NCI-H510A (cell line): ENCODE measurements around the gene LRRK1.

Experiments
- DNase-seq: peaks from one replicate; lab custom pipeline; 2025; lab: John Stamatoyannopoulos, UW

Gene LRRK1

DNA sequence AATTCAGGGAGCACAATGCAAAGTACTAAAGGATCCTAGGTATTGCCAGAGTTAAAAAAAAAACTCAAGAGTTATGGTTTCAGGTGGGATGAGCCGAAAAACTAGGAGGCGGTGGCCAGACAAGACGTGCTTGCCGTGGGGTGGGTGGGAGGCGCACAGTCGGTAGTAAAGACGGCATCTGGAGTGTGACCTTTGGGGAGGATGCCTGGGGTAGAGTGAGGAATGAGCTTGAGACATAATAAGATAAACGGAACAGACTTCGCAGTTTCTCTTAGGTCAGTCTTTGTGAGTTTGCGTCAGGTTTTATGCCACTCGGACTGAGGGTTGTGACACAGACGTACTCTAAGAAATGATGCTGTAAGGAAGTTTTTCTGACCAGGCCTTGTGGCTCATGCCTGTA, 139.6 kb downstream of the LRRK1 start:
- DNase-seq = no peak

DNA sequence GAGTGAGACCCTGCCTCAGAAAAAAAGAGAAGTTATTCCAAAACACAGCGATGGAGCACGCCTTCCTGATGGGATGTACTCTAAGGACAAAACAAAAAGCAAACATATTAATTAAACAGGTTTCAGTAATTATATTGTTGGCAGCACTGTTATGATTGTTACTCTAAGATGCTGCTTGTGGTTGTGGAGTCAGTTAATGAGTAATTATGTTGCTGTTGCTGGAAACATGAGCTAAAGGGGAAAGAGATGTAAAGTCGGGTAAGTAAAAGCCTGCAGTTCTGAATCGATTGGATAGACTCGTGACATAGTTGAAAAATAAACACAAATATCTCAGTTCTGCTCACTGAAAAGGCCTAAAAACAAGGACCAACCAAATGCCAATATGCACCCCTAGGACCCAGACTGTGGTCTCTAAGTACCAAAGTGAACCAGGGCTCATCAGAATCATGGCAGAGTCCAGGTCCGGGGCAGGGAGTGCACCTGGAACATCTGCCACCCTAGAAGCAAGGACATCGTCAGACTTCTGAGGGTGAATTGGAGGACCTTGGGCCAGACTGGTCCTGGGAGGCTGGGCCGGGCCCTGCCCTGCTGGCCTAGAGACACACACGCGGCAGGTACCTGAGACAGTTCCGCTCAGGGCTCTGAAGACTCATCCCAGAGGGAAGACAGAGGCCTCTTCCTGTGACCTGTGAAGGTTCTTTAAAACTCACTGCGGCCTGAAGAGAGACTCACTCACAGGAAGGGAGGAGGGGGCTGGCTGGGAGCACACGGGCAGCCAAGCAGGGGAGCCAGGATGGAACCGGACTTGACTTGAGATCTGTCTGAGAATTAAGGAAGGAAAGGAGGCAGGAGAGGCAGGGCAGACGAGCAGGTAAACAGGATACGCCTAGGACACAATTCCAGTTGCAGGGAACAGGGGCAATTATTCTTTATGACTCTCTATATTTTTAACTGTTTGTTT, 140.5 kb downstream of the LRRK1 start:
- no peak for DNase-seq

DNA sequence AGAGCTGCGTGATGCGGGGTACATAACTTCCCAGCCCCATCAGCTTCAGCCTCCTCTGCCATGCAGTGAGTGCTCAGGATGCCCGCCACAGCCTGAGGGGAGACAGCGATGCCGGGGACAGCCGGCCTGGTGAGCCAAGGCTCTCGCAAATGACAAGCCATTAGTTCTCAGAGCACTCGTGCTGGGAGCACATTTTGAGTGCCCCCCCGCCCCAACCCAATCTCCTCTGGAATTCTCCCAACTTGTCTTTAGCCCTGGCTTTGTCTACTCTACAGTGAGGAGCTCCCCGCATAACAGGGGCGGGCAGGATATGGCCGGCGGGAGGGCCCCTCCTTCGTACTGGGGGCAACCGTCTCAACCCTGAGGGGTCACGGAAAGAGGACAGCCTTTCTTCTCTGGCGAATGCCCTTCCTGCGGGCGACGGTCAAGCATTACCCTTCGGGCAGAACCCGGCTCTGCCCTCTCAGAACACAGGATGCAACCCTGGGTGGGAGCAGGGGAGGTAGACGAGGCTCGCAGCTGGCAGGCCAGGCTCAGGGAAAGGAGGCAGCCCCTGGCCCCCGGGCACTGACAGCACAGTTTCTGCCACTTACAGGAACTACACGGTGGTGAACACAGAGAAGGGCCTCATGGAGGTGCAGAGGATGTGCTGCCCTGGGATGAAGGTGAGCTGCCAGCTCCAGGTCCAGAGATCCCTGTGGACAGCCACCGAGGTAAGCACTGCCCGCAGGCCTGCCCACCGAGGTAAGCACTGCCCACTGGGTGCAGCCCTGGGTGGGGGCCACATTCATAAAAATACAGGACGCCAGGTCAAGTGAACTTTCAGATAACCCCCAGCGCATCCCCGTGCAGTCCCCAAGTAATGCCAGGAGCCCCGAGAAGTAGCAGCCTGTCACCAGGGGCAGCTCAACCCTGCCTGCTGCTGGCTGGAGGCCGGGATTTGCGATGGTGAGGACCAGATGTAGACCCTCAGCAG, 141.7 kb downstream of the LRRK1 start:
- DNase-seq = no peak

DNA sequence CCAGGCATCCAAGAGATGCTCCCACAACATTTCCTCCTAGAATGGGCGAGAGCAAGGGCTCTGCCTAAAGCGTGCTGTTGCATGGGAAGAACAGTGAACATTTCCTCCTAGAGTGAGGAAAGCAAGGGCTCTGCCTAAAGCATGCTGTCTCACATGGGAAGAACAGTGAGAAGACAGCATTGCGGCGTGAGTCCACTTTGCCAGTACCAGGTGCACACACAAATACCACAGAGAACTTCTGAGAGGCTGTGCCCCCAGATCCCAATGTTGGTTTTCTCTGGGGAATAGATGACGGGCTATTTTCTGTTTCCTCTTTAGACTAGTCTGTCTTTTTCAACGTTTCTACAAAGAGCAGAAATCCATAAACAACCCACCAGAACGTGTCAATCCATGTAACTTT, 142.9 kb downstream of the LRRK1 start:
- DNase-seq = no peak

DNA sequence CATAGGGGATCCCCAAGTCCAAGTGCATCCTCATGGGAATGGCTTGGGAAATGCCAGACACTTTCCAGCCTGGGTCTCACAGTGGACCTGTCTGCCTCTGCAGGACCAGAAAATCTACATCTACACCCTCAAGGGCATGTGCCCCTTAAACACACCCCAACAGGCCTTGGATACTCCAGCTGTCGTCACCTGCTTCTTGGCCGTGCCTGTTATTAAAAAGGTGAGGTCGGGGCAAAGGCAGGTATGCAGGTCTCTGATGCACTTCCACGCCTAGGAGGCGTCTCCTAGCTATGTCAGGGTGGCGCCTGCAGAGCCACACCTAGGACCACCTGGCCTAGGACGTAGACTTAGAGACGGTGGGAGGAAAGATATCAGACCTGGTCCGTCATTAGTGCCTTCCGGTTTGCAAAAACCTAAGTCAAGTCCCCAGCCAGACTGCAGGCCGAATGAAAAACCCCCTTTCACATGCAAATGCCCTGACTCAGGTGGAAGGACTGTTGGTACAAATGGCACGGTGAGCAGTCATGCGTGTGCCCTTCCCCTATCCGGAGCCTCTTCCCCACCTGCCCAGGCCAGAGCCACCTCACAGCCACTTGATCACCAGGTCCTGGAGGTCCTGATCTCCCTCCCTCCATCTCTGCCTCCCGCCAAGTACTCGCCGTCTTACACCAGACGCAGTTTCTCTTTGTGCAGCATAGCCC, 143.5 kb downstream of the LRRK1 start:
- no peak for DNase-seq

DNA sequence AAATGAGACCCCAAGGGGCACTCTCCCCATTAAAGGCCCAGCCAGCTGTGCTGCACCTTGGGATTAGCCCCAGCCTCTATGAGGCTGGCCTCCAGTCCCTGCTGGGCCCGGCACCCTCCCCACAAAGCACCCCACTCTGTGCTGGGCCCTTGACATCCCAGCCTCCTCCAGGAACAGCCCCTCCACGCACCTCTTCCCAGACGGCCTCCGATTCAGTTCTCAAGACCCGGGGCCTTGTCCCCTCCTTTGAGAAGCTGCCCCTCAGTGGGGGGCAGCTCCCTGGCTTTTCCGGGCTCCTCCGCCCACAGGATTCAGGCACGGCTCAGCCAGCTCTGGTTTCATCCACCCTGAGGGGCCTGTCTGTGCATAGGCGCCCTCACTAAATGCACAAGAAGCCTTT, 144.1 kb downstream of the LRRK1 start:
- no peak for DNase-seq

DNA sequence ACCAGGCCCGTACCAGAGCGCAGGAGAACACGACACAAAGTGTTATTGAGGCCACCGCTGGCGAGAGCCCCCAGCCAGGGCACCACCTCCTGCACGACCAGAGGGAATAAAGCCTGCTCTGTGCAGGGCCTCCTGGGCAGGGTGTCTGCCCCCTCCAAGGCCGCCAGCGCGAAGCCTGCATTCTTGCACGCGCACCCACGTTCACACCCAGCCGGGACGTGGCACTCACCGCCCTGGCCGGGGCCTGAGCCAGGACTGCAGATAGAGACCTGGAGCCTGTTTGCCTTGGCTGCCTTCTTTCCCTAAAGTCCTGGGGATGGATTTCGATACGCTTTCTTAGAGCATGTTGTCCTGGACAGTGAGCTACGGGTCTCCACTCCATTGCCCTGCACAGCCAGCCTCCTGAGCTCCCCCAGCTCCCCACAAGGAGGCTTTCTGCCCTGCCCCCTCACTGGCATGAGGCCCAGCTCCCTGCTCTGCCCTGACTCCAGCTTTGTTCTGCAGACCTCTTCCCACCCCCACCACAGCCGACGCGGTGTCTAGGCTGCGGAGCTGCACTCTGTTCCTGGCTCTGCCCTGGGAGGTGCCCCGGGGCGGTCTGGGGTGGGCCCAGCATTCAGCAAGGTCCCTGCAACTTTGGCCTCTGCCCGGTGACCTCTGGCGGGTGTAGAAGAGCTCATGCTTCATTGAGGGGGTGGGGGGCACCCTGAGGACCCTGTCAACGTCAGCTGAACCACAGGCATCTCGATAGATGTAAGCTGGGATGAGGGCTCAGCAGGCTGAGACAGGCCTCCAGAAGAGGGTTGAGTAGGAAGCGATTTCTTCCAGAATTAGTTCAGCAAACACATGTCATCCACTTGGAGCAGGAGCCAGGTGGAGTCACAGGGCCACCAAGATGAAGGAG, 145.0 kb downstream of the LRRK1 start:
- no peak for DNase-seq

DNA sequence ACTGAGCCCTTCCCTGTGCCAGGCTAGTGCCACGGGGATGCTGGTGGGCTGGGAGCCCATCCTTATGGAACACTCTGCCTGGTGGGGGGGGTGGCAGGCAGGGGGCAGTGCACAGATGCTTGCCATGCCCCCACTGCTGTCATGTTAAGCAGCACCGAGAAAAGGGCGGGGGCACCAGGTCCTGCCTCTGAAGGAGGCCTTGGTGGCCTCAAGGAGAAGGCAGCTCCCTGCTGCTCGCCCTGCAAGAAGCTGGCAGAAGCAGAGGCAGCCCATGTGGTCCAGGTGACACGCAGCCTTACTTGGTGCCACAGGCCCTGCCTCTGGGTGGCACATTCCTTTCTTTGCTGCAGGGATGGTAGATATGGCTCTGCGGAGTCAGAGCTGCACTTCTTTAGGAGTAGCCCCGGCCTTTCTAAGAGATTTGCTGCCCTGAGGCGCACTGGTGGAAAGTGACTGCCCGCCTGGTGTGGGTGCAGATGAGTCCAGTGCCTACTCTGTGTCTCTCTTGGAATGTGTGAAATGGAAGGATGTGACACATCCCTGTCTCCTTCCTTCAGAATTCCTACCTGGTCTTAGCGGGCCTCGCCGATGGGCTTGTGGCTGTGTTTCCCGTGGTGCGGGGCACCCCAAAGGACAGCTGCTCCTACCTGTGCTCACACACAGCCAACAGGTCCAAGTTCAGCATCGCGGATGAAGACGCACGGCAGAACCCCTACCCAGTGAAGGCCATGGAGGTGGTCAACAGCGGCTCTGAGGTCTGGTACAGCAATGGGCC, 145.8 kb downstream of the LRRK1 start:
- no peak for DNase-seq

DNA sequence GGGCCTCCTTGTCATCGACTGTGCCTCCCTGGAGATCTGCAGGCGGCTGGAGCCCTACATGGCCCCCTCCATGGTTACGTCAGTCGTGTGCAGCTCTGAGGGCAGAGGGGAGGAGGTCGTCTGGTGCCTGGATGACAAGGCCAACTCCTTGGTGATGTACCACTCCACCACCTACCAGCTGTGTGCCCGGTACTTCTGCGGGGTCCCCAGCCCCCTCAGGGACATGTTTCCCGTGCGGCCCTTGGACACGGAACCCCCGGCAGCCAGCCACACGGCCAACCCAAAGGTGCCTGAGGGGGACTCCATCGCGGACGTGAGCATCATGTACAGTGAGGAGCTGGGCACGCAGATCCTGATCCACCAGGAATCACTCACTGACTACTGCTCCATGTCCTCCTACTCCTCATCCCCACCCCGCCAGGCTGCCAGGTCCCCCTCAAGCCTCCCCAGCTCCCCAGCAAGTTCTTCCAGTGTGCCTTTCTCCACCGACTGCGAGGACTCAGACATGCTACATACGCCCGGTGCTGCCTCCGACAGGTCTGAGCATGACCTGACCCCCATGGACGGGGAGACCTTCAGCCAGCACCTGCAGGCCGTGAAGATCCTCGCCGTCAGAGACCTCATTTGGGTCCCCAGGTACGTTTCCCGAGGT, 146.5 kb downstream of the LRRK1 start:
- DNase-seq = no peak

DNA sequence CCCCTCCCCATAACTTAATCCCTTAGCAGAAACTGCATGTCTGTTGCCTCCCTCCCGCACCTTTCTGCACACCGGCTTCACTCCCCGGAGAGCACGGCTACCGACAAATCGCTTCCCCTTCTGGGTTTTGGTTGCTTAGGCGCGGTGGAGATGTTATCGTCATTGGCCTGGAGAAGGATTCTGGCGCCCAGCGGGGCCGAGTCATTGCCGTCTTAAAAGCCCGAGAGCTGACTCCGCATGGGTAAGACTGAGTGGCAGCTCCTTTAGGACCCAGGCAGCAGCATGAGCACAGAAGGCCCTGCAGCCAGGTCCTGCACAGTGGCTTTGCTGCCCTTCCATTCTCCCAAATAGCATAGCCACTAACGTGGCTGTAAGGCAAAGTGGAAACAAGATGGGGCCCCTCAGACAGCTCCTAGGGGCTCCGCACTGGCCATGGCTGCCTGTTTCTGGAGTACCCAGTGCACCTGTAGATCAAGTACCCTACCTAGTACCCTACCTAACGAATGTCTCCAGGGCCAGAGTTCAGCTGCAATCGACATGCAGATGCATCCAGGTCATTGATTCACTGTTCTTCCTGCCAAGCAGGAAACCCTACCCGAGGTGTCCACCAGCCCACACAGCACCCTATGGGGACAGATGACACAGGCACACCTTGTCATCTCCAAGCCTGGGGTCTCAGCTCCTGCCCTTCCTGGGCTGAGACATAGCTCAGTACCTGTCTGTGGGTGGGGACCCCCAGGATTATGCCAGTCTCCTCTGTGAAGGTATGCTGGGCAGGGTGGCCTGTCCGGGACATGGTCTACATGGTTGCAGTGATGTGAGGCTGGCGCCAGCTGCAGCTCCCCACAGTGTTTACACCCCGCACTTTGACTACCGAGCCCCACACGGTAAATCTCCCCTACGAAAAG, 147.6 kb downstream of the LRRK1 start:
- no peak for DNase-seq

DNA sequence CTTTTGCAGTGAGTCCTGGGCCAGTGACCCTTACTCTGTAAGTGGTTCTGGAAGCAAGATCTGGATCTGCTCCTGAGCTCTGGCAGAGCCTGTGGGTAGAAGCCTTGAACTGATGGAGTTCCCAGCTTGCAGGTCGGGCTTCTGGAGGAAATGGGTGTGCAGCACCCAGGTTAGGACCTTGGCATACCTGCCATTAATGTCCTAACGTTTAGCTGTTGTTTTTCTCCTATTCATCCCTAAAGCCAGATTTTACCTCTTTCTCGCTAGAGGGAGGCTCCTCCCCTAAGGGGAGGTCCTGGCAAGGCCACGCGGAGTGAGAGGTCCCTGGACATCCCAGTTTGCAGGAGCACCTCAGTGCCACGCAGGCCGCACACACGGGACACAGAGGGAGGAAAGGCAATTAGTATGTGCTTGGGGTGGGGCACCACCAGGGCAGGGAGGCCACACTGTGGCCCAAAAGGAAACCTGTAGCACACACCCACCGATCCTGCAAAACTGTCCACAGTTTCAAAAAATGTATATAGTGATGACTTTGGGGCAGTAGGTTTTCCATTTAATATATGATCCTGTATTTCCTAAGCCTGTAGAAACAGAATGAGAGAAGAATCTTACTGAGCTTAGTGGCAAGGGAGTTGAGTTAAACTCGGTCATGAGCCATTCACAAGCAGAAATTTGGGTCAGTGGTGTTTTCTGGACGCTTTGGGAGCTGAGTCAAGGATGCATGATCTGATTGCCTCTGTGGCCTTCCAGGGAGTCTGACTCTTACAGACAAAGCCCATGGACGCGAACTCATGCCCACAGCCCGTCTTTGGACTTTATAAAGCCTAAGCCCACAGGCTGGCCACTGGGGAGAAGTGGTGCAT, 148.7 kb downstream of the LRRK1 start:
- DNase-seq = no peak

DNA sequence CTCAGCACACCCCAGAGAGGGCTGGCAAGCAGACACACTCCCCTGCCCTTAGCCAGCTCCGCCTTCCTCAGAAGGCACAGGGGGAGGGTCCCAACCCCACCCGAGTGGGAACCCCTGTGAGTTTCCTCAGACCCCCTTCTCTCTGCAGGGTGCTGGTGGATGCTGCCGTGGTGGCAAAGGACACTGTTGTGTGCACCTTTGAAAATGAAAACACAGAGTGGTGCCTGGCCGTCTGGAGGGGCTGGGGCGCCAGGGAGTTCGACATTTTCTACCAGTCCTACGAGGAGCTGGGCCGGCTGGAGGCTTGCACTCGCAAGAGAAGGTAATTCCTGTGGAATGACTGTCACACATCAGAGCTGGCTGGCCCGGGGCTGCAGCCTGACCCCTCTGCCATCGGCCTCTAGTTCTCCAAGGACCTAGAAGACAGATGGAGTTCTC, 149.4 kb downstream of the LRRK1 start:
- no peak for DNase-seq

DNA sequence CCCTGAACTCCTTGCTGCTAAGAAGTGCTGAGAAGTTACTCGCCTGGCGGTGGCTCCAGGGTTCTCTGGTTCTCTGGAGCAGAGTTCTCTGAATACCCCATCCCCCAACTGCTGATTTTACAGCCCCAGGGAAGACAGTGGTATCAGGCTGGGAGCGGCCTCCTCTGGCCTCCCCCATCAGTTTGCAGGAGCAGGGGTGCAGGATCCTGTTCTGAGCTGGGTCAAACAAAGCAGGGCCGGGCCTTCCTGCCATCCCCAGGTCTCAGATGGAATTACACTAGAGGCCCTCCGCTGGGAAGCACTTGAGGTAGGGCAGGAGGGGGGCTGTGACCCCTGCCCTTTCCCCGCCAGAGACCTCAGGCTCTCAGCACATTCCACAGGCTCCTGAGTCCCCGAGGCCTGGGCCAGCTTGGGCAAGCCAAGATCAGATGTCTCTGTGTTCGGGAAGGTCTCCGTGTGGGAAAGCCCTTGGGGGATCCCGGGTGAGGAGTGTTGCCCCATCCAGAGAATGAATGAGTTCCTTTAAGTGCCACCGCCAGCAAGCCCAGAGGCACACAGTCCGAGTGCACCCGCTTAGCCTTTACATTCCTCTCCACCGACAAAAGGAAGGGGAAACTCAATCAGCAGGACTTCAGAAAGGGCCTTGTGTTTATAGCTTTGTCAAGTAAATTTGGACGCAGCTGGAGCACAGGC, 149.9 kb downstream of the LRRK1 start:
- DNase-seq = no peak

DNA sequence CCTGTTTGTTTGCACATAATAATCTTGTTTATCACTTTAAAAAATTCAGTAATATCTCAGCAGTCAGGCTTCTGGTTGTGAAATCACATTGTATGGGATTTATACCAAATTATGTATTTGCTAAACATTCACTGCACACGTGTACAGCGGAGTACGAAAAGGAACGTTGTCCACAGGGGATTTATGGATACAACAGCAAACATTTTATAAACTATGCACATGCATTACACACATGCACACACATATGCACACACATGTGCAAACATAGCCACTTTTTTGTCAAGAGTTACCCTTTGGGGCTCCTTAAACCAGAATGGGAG, 150.5 kb downstream of the LRRK1 start:
- DNase-seq = no peak

DNA sequence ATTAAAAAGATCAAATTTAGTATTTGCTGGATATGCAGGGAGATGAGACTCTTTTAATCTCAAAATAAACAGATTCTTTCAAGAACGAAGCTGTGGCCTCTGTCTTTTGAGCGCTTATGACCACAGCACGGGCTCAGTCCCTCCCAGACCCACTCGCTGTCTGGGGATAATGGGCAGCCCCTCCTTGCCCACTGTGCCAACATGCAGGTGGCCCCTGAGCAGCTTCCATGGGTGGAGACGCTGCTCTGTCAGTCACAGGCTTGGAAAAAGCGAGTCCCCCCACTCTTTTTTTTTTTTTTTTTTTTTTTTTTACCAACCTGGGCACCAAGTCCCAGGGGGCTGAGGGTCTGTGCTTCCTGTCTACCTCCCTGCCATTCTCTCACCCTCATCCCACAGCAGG, 150.9 kb downstream of the LRRK1 start:
- no peak for DNase-seq

DNA sequence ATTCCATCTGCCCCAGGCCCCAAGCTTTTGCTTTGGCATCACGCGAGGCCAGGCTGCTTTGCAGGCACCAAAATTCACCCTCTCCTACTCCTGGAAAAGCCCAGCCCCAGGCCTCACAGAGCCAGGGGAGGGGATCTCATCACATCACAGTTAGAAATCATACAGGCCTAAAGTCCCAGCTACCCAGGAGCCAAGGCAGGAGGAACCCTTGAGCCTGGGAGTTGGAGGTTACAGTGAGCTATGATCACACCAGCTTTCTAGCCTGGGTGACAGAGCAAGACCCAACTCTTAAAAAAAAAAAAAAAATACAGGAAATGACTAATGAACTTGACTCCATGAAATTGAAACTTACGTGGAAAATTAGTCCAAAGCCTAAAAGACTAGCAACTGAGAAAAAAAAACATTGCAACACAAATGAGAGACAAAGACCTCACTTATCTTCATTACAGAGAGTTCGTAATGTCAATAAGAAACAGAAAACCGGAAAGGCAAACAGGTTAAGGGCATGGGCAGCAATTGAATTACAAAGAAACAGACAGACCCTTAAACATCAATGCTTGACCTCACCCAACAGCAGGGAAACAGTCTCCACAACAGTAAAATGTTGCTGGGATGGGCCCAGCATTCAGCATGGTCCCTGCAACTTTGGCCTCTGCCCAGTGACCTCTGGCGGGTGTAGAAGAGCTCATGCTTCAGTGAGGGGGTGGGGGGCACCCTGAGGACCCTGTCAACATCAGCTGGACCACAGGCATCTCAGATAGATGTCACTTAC, 151.5 kb downstream of the LRRK1 start:
- no peak for DNase-seq
